ENCODE measurements around the gene SNX15.

SNX15 gene

GRCh38 chr11:65086809-65087208 lies 59.6 kb downstream of the SNX15 start:
- DNase-seq: no peak

- DNase-seq: no peak
Observed at GRCh38 chr11:65087216-65087615, 60.0 kb downstream of the SNX15 start.

GRCh38 chr11:65087827-65088226 lies 60.6 kb downstream of the SNX15 start:
- DNase-seq: no peak

- DNase-seq: no peak
Observed at GRCh38 chr11:65089621-65090020, 62.4 kb downstream of the SNX15 start.

Data from 8988T (cell line).